Central memory CD8-positive, alpha-beta T cell (primary cell): ENCODE measurements around the gene PRODH2.
"Not testable (repeated sequence)": the region's sequence is repeated elsewhere in the genome, so short reads cannot be mapped to it uniquely, and the experiment has no call there.

ENCODE experiments used
- ATAC-seq: fragments of 150-1000 bp; cut with Tn5 transposase; replicated peaks from 2 replicates; pipeline ENCODE4 v1.10.0; 2022; ENCODE audit warnings: mild to moderate bottlenecking, moderate FRiP score, moderate number of reproducible peaks; ENCODE audit not compliant: poor library complexity, severe bottlenecking; ENCODE audit errors: extremely low read depth
- DNase-seq, 2 donors: peaks; one replicate each; pipeline ENCODE4 v3.0.0; 2021; ENCODE audit warnings: low spot score in 2 of 2
- H3K27ac Mint-ChIP-seq: one replicate; pipeline ENCODE4 v1.8.0; 2022; ENCODE audit warnings: low read depth, mild to moderate bottlenecking, moderate library complexity, mixed read lengths
- H3K27me3 Mint-ChIP-seq: one replicate; pipeline ENCODE4 v1.8.0; 2022; ENCODE audit warnings: mixed read lengths
- H3K36me3 Mint-ChIP-seq: one replicate; pipeline ENCODE4 v1.8.0; 2022; ENCODE audit warnings: mild to moderate bottlenecking, moderate library complexity, mixed read lengths; ENCODE audit not compliant: insufficient read depth
- H3K4me1 Mint-ChIP-seq: one replicate; pipeline ENCODE4 v1.8.0; 2022; ENCODE audit warnings: mixed read lengths
- H3K4me3 Mint-ChIP-seq: one replicate; pipeline ENCODE4 v1.8.0; 2022; ENCODE audit warnings: mild to moderate bottlenecking, moderate library complexity, mixed read lengths
- H3K9me3 Mint-ChIP-seq: one replicate; pipeline ENCODE4 v1.8.0; 2022; ENCODE audit warnings: mixed read lengths

PRODH2 gene

GRCh38 chr19:35779033-35779432 lies 33.6 kb downstream of the PRODH2 start:
- H3K4me3 Mint-ChIP-seq = no peak overlapping the region
- H3K36me3 Mint-ChIP-seq = peaks cover 5% of the 10 kb centered on the region
- no peak for DNase-seq
- no peak for ATAC-seq
- H3K27ac Mint-ChIP-seq = no peak overlapping the region
- H3K27me3 Mint-ChIP-seq = no peaks in the 10 kb centered on the region
- peaks cover 34% of the 10 kb centered on the region for H3K4me1 Mint-ChIP-seq
- no peaks in the 10 kb centered on the region for H3K9me3 Mint-ChIP-seq

DNA sequence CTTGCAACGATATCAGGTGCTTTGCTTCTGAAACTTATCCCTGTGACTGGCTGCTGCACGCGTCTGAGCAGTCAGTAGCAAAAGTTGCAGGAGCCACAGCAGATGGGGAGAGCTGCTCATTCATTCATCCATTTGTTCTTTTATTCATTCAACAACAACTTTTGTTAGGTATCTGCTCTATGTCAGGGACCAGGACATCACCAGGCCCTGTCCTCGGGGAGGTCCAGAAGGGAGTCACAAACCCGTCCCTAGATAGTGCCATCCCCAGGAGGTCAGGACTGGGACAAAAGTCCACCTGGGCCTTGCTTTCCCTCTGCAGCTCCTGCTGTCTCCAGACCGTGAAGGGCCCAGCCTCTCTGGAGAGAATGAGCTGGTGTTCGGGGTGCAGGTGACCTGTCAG lies 34.7 kb downstream of the PRODH2 start:
- H3K27ac Mint-ChIP-seq = no peak overlapping the region
- DNase-seq = no peak
- no peaks in the 10 kb centered on the region for H3K9me3 Mint-ChIP-seq
- H3K4me1 Mint-ChIP-seq = peaks cover 26% of the 10 kb centered on the region
- no peak overlapping the region for H3K4me3 Mint-ChIP-seq
- H3K36me3 Mint-ChIP-seq = peaks cover 4% of the 10 kb centered on the region
- no peak for ATAC-seq
- no peaks in the 10 kb centered on the region for H3K27me3 Mint-ChIP-seq

DNA sequence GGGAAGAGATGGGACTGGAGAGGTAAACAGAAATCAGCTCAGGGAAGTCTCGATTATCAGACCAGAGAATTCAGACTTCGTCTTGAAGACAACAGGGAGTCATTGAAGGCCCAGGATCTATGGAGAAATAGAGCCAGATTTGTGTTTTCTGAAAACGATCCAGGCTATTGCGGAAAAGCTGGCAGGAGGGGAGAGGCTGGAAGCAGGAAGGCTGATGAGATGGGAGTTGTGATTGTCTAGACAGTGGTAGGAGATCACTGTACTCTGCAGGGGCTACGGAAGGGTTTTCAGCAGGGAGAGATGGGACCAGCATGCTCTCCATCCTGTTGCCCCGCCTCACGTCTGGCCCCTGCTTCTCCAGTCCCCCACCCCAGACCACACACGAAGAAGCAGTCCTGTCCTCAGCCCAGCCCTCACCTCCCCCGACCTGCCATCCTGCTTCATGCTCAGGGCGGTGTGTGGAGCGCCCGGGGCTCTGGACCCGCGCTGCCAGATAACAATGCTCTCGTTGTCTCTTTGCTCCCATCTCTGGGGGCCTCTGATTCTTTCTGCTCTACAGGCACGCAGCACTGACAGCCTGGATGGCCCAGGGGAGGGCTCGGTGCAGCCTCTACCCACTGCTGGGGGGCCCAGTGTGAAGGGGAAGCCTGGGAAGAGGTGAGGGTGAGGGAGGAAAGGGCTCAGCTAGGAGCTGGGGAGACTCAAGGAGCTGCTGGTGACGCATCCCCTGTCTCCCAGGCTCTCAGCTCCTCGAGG lies 35.4 kb downstream of the PRODH2 start:
- no peak overlapping the region for H3K4me3 Mint-ChIP-seq
- H3K27ac Mint-ChIP-seq = no peak overlapping the region
- ATAC-seq = no peak
- H3K9me3 Mint-ChIP-seq = no peaks in the 10 kb centered on the region
- H3K36me3 Mint-ChIP-seq = peaks cover 4% of the 10 kb centered on the region
- peaks cover 25% of the 10 kb centered on the region for H3K4me1 Mint-ChIP-seq
- H3K27me3 Mint-ChIP-seq = no peaks in the 10 kb centered on the region
- no peak for DNase-seq

DNA sequence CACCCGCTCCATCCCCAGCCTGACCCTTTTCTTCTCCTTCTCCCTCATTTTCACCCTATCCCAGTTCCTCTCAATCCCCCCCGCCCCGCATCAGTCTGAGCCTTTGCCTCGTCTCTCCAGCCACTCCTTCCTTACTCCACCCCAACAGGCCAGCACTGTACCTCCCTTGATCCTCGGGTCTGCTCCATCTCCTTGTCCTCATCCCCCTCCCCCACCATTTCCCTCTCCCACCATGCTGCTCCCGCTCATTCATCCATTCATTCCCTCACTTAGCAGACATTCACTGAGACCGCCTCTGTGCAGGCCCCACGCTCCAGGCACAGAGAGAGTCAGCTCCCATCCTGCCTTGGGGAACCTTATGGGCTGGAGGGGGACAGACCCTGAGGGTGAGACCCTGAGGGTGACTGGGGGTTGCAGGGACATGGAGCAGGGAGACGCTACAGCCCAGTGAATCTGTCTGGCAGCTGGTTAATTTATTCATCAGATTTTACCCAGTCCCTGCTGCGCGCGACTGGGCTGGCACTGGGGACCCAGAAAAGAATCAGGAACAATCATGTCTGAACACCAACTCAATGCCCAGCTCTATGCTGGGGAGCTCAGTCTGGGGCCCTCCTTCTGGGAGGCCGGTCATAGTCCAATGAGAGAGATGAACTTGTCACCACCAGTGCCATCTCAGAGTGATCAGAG lies 36.4 kb downstream of the PRODH2 start:
- Mint-ChIP-seq H3K4me1 (peaks cover 25% of the 10 kb centered on the region), H3K27me3 (no peaks in the 10 kb centered on the region), H3K4me3 (peak overlapping the region; percentile 75), H3K9me3 (no peaks in the 10 kb centered on the region), H3K27ac (no peak overlapping the region), H3K36me3 (peaks cover 4% of the 10 kb centered on the region)
- ATAC-seq = no peak
- no peak for DNase-seq

- H3K27ac Mint-ChIP-seq = peak within 1 kb of the TSS; percentile 80
- no peaks in the 10 kb centered on the region for H3K9me3 Mint-ChIP-seq
- peak; percentile 93 for ATAC-seq
Observed at GRCh38 chr19:35775298-35776101, 37.1 kb downstream of the PRODH2 start, which contains the start of gene ARHGAP33. TSS of gene ARHGAP33 (plus strand) at chr19:35775564. CDS start at chr19:35775659, 95 bp downstream.

GRCh38 chr19:35775046-35775297 lies 37.7 kb downstream of the PRODH2 start:
- H3K36me3 Mint-ChIP-seq = peaks cover 4% of the 10 kb centered on the region
- peak overlapping the region; percentile 80 for H3K27ac Mint-ChIP-seq
- no peaks in the 10 kb centered on the region for H3K9me3 Mint-ChIP-seq
- H3K27me3 Mint-ChIP-seq = no peaks in the 10 kb centered on the region
- H3K4me3 Mint-ChIP-seq = peak overlapping the region; percentile 75
- DNase-seq (no peak), ATAC-seq (no peak)
- peaks cover 25% of the 10 kb centered on the region for H3K4me1 Mint-ChIP-seq

More at GRCh38 chr19:35775298-35776101, 37.1 kb downstream of the PRODH2 start, which contains the start of gene ARHGAP33:
- H3K36me3 Mint-ChIP-seq = peaks cover 4% of the 10 kb centered on the region
- DNase-seq = peak; percentile 96 to 98
- H3K27me3 Mint-ChIP-seq = no peaks in the 10 kb centered on the region
- H3K4me3 Mint-ChIP-seq = peak within 1 kb of the TSS; percentile 75
- peaks cover 25% of the 10 kb centered on the region for H3K4me1 Mint-ChIP-seq

DNA sequence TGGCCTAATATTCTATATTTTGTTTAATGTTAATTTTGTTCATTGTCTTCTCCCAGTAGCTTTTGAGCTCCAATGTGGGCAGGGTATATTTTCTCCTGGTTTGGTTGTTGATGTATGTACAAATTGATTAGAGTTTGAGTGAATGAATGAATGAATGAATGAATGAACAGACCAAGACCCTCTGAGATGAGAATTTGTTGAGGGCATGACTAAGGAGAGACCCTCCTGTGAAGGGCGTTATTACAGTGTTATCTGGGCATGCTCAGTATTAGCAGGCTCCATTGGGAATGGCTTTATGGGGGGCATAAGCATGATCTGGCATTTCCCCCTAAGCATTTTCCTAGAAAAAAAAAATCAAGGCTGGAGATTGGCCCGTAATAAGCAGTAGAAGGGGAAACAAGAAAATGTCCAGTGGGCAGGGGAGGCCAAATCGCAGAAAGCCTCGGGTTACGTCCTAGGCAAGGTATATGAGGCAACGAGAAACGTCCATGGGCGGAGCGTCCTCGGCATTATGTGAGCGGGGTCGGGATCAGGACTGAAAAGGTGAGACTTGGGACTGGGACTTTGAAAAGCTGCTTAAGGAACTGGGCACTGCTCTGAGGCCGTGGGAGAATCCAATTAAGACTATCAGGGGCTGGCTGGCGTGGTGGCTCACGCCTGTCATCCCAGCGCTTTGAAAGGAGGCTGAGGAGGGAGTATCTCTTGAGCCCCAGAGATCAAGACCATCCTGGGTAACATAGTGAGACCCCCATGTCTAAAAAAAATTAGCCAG lies 38.2 kb downstream of the PRODH2 start:
- peak overlapping the region; percentile 80 for H3K27ac Mint-ChIP-seq
- peaks cover 25% of the 10 kb centered on the region for H3K4me1 Mint-ChIP-seq
- peaks cover 4% of the 10 kb centered on the region for H3K36me3 Mint-ChIP-seq
- H3K27me3 Mint-ChIP-seq = no peaks in the 10 kb centered on the region
- H3K4me3 Mint-ChIP-seq = peak overlapping the region; percentile 75
- ATAC-seq = no peak
- H3K9me3 Mint-ChIP-seq = no peaks in the 10 kb centered on the region
- no peak for DNase-seq

- Mint-ChIP-seq H3K4me1 (peaks cover 25% of the 10 kb centered on the region), H3K27ac (no peak overlapping the region), H3K36me3 (peaks cover 3% of the 10 kb centered on the region), H3K4me3 (no peak overlapping the region), H3K27me3 (no peaks in the 10 kb centered on the region), H3K9me3 (no peaks in the 10 kb centered on the region)
- no peak for DNase-seq
- no peak for ATAC-seq
Observed at GRCh38 chr19:35773020-35773806, 39.4 kb downstream of the PRODH2 start.

GRCh38 chr19:35772362-35772761 lies 40.3 kb downstream of the PRODH2 start:
- not testable (repeated sequence) for H3K9me3 Mint-ChIP-seq, H3K36me3 Mint-ChIP-seq, ATAC-seq, H3K4me3 Mint-ChIP-seq, DNase-seq, H3K27me3 Mint-ChIP-seq, H3K27ac Mint-ChIP-seq
- H3K4me1 Mint-ChIP-seq = peaks cover 25% of the 10 kb centered on the region

DNA sequence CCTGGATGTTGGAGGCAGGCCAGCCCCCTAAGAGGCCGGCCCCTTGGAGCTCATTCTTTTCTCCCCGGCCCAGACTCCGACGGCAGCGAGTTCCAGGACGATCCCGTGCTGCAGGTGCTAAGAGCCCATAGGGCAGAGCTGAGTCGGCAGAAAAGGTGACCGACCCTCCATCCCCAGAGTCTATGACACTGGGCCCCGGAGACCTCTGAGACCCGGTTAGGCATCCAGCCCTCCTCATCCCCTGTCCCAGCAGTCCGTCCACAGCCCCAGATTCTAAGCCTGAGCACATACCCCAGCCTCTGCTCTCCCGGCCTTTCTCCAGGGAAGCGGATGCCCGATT lies 44.6 kb downstream of the PRODH2 start:
- DNase-seq (no peak), ATAC-seq (no peak)
- no peaks in the 10 kb centered on the region for H3K27me3 Mint-ChIP-seq
- H3K4me1 Mint-ChIP-seq = no peaks in the 10 kb centered on the region
- no peaks in the 10 kb centered on the region for H3K9me3 Mint-ChIP-seq
- no peak overlapping the region for H3K27ac Mint-ChIP-seq
- H3K36me3 Mint-ChIP-seq = peaks cover 13% of the 10 kb centered on the region
- no peak overlapping the region for H3K4me3 Mint-ChIP-seq

- H3K4me1 Mint-ChIP-seq = no peaks in the 10 kb centered on the region
- ATAC-seq = no peak
- H3K4me3 Mint-ChIP-seq = no peak overlapping the region
- no peaks in the 10 kb centered on the region for H3K27me3 Mint-ChIP-seq
- H3K9me3 Mint-ChIP-seq = no peaks in the 10 kb centered on the region
- H3K27ac Mint-ChIP-seq = no peak overlapping the region
- peaks cover 16% of the 10 kb centered on the region for H3K36me3 Mint-ChIP-seq
- DNase-seq = no peak
Observed at GRCh38 chr19:35767288-35768081, 45.2 kb downstream of the PRODH2 start.
